Cardiac fibroblast (primary cell): ENCODE results near the gene EPAS1.
A peak's percentile ranks its signal among the peaks of the same experiment; 100 is the strongest.

ENCODE experiments used
- DNase-seq, 2 donors: peaks; one replicate each; pipeline versions ENCODE4 v3.0.0 to v3.0.0-alpha.2; 2010; ENCODE audit warnings: low read depth in 2 of 2
- H3K4me3 ChIP-seq, 2 donors: replicated peaks in 1 of 2; 1 replicate in 1 of 2; 2 replicates in 1 of 2; pipeline ENCODE4 v1.5.1; 2011; ENCODE audit warnings: low read depth in 2 of 2, low read length in 2 of 2, mild to moderate bottlenecking in 2 of 2, moderate library complexity in 1 of 2
- CTCF ChIP-seq: IDR thresholded peaks from one replicate; pipeline ENCODE4 v1.5.1; 2011; ENCODE audit warnings: low read depth, mild to moderate bottlenecking, low read length, inconsistent platforms

Gene EPAS1

GRCh38 chr2:46257476-46257875 lies 39.7 kb upstream of the EPAS1 start:
- H3K4me3 ChIP-seq, result no peak overlapping the region
- TF ChIP-seq CTCF, result no peak
- DNase-seq, result peak; percentile 86 to 89

- no peak overlapping the region for H3K4me3 ChIP-seq
- DNase-seq, result no peak
- TF ChIP-seq CTCF, result no peak
Measured at GRCh38 chr2:46257980-46258379, 39.2 kb upstream of the EPAS1 start.

- no peak overlapping the region for H3K4me3 ChIP-seq
- no peak for TF ChIP-seq CTCF
- peak in 1 of 2 donors; percentile 55 for DNase-seq
Measured at GRCh38 chr2:46258937-46259776, 38.0 kb upstream of the EPAS1 start.

GRCh38 chr2:46259777-46260168 lies 37.4 kb upstream of the EPAS1 start:
- no peak for TF ChIP-seq CTCF
- no peak for DNase-seq
- no peak overlapping the region for H3K4me3 ChIP-seq

GRCh38 chr2:46260305-46260704 lies 36.9 kb upstream of the EPAS1 start:
- H3K4me3 ChIP-seq, result no peak overlapping the region
- no peak for TF ChIP-seq CTCF
- no peak for DNase-seq

- DNase-seq, result no peak
- no peak overlapping the region for H3K4me3 ChIP-seq
- TF ChIP-seq CTCF, result no peak
Measured at GRCh38 chr2:46262248-46262938, 34.8 kb upstream of the EPAS1 start.
